Measurements from ENCODE around the gene C8B. TPM values are rescaled to one million over a fixed set of nuclear protein-coding genes. Genes with fewer than 3 reads are reported as not detected.

Gene C8B
- total RNA-seq, 1 donor from 2014 or later, result not detected

DNA sequence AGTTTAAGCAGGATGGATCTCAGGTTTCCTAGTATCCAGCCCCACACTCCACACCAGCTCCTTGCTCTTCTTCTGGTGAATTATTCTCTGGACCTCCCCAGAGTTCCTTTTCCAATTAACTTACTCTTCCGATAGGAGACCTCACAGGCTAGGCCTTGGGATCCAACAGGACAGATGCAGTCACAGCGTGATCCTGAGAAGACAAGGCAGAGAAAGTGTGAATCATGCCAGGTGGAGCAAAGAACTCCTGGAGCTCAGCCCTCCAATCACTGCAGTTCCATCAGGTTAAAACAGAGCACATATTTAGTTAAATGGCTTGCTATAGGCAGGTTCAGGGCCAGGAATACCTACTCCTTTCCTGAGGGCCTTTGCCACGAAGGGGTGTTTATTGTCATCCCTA is 34.1 kb downstream of the C8B start:
- DNase-seq (ENCODE audit: low read depth in 2 of 2), result no peak

DNA sequence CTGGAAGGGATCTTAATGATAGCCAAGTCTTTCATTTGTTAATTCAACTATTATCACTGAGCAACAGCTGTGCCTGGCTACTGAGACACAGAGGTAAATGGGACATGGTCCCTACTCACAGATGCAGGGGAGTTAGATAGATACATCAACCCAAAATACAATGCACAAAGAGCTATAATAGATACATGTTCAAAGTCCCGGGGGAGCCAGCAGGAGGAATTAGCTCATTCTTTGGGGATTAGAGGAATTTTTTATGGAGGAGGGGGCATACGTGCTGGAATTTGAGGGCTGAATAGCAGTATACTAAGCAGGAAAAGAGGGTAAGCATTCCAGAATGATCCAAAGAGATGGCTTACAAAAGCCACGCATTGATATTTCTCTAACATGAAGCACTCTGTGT is 34.6 kb downstream of the C8B start:
- DNase-seq (ENCODE audit: low read depth in 2 of 2), result no peak

DNA sequence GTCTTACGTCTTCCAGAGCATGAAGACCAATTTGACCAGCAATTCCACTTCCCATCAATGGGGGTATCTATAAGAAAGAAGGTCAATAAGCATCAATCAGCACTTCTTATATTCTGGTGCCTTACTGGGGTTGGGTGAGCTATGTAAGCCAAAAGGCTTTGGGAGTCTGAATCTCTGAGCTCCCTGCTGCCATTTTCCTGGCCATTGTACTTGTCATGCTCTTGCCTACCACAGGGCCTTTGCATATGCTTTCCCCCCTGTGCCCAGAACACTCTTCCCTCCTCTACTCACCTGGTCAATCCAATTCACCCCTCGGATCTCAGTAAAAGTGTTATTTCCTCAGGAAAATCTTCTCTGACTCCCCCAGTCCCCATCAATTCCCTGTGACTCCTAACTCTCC is 36.3 kb downstream of the C8B start:
- no peak for DNase-seq (ENCODE audit: low read depth in 2 of 2)

DNA sequence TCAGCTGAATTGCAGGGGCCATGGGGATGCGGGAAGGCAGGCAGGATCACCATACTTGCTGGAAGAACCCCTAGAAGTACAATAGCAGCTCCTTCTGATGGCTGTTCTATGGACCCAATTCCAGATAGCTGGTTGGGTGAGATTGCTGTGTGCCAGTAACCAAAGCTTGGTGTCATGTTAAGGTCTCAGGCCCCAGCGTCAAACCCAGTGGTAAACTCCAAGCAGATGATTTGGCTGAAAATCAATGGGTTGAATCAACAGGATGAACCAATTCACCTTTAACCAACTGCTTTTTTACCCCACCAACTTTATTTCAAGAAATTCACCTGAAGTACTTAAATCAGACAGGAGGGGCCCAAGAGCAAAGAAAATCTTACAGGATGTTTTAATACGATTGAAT is 37.8 kb downstream of the C8B start:
- no peak for DNase-seq (ENCODE audit: low read depth in 2 of 2)

DNA sequence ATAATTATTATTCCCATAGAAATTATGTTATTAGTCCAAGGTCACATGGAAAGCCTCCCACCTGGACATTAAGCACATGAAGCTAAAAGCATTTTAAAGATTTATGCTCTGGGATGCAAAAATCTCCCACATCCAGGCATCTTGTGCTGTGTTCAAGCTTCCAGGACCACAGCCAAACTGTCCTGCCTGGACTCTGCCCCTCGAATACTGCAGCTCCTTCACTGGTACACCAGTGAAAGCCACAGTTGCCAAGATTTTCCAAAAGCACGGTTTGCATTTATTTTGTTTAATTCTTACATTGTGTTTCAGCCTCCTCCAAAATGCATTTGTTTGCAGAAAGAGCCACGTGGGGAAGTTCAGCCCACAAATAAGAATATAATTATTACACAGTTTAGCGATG is 38.6 kb downstream of the C8B start:
- no peak for DNase-seq (ENCODE audit: low read depth in 2 of 2)

DNA sequence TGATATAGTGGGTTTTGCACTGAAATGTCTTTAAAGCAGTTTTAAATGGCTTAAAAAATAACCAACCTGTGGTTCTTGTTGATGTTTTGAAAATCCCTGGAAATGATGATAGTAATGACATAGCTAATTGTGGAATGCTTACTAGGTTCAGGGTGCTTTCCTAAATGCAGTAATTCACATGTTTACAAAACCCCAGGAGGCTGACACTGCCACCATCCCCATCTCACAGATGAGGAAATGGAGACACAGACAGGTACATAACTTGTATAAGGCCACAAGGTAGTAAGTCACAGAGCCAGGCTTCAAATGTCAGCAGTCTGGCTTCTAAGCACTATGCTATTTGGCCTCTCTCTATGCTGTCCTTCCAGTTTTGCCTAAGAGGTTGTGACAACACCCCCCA is 40.6 kb downstream of the C8B start:
- no peak for DNase-seq (ENCODE audit: low read depth in 2 of 2)

DNA sequence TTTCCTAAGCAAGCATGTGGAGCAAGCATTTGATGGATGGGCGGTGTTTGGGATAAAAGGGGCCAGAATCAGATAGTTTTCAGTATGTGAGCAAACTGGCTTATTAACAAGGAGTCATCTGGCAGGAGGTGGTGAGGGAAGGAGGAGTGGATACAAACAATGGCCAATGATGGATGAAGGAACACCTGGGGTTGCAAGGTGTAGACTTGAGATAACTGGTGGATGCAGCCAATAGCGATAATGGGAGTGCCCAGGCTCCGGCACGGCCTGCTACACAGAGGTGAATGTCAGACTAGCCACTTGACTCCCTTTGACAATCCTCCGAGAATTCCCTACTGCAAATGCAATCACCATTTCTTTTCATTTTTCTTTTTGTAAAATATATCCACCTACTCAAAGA is 41.7 kb downstream of the C8B start:
- no peak for DNase-seq (ENCODE audit: low read depth in 2 of 2)

DNA sequence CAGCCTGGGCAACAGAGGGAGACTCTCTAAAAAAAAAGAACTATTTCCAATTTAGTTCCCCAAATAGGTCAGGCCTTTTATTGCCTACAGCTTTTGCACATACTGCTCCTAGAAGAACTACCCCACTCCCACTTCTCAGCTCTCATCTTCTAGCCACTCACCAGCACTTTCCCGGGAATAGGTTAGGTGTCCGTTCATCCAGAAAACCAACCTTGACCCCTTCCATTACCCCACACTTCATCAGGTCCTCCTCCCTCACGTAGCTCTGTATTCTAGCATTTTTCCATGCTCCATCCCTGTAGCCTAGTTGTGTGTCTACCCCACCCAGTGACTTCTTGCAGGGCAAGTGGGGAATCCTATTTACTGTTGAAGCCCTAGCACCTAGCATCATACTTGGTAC is 42.6 kb downstream of the C8B start:
- DNase-seq (ENCODE audit: low read depth in 2 of 2), result no peak

DNA sequence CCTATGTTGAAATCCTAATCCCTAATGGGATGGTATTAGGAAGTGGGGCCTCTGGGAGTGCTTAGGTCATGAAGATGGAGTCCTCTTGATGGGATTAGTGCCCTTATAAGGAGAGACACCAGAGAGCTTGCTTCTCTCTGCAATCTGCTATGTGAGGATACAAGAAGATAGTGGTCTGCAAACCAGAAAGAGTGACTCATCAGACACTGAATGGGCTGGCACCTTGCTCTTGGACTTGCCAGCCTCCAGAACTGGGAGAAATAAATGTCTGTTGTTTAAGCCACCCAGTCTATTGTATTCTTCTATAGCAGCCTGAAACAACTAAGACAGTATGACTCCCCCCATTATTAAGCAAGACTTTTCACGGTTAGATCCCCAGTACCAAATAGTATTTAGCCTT is 43.3 kb downstream of the C8B start:
- DNase-seq (ENCODE audit: low read depth in 2 of 2), result no peak

DNA sequence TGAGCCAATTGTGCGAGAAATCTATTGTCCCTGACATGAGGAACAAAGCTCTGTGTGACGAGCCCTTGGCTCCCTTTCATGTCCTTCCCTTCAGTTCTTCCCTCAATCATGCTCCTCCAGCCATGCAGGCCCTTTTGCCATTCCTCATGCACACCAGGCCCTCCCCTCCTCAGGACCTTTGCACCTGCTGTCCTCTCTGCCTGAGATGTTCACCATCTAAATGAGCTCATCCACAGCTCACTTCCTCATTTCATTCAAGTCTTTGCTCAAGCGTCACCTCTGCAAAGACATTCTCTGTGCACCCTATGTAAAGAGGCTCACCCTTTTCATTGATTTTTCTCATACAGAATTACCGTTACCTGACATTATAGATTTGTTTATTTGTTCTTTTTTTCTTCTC is 43.7 kb downstream of the C8B start:
- DNase-seq (ENCODE audit: low read depth in 2 of 2), result no peak

DNA sequence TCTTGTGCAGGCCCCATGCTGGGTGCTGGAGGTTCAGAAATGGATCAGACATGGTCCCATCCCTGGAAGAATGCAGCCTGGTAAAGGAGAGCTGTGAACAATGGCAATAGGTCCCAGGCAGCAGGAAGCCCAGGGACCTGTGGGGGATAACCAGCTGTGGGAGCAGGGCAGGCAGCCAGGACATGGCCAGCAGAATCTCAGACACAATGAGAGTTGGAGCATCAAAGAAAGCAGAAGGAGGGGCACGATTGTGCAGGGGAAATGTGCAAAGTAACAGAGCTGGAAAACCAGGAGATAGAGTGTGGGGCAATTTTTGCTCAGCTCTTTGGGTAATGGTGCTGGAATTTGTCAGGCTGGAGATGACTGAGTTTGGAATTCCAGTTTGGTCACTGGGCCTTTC is 44.3 kb downstream of the C8B start:
- DNase-seq (ENCODE audit: low read depth in 2 of 2), result no peak

DNA sequence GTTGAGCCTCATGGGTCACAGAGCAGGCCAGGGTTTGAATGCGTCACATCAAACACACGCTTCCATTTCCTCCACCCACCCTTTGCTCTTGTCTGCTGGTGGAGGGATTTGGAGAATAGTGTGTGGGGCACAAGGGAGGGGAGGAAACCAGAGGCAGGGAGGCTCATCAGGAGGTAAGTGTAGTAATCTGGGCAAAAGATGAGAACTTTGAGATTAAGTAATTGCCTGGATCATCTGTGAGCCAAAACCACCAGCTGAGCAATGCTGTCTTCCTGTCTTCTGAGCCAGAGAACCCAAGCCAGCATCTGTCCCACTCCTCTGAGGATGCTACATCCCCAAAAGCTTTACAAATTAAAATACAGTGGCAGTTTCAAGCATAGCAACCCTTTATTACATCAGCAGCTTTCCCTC is 45.2 kb downstream of the C8B start:
- no peak for DNase-seq (ENCODE audit: low read depth in 2 of 2)

DNA sequence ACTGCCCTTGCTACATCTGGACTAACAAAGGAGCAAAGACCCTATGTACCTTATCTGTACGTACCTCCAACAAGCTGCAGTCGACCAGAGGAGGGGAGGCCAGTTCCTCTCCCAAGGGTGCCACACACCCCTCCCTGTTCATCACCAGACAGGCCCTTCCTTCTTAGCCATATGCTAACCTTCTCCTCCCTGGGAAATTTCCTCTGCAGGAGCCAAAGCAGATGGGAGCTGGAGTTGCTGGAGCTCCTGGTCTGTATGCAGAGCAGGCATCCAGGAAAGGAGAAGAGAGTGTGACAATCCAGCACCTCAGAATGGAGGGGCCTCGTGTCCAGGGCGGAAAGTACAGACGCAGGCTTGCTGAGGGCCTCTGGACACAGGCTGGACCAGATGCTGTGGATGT is 48.5 kb downstream of the C8B start:
- DNase-seq (ENCODE audit: low read depth in 2 of 2), result no peak

DNA sequence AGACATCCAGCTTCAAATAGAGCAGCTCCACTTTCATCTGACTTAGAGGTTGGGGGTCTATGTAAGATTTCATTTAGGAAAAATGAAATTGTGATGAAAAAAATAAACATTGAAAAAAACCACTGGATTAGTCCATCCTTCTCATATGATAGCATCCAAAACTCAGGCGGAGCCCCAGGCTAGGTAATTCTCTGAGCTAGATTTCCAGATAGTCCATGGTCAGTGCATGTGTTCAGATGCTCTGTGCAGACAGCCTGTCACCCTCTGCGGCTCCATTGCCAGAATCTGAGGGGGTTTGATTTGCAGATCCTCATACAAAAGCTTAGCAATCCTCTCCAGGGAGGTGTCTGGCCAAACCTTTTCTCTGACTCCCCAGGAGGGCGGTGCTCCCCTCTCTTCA is 49.2 kb downstream of the C8B start:
- DNase-seq (ENCODE audit: low read depth in 2 of 2), result no peak

DNA sequence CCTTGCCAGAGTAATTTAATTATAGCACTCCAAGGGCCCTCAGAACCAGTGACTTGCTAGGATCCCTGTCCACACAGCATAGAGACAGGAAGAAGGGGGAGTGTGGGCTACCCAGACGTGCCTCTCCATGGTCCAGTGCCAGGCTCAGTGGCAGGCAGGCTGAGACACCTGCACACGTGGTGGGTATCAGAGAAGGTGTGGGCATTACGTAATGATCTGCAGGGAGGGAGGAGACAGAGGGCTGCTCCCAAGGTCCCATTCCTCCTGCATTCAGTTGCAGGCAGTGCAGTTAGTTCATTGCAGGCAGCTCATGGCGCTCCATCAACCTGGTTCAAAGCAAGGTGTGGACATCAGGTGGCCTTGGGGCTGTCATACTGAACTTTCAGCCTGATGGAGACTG is 49.9 kb downstream of the C8B start:
- DNase-seq (ENCODE audit: low read depth in 2 of 2), result no peak

DNA sequence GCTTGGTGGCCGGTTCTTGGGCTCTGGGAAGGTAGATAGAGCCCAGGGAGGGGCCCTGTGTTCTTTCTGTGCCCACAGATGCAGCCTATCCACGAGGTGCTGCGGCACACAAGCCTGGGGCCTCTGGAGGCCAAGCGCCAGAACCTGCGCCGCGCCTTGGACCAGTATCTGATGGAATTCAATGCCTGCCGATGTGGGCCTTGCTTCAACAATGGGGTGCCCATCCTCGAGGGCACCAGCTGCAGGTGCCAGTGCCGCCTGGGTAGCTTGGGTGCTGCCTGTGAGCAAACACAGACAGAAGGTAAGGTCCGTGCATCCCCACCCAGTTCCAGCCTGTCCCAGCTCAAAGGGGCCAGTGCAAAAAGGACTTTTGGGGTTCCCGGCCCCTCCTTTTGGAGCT is 53.5 kb downstream of the C8B start:
- DNase-seq (ENCODE audit: low read depth in 2 of 2), result no peak

DNA sequence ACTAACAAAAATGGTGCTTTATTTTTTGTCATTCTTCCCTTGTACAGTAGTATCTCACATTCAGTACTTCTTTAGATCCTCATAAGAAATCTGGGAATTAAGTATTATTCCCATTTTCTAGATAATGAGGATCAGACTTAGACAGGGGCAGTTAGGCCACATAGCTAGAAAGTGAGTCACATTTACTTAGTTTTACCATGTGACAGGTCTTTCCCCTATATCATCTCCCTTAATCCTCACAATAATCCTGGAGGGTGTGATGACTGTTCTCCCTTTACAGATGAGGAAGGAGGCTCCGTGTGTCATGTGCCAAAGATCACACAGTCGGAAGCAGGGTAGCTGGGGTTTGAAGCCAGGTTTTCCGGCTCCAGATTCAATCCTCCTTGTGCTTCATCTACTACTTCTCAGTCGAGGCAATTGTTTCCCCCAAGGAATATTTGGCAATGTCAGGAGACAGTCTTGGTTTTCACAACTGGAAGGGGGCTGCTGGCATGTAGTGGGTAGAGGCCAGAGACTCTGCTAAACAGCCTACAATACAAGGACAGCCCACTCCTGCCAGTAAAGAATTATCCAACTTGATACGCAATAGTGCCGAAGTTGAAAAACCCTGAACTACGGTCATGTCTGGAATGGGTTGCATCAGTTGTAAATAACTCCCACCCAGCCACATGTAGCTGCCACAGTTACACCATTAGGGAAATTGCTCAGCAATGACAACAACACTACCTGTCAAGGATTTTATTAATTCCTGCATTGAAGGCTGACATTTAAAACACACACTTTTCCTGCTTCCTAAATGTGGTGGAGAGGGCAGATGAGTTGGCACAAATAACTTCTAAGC is 54.5 kb downstream of the C8B start:
- DNase-seq (ENCODE audit: low read depth in 2 of 2), result no peak

DNA sequence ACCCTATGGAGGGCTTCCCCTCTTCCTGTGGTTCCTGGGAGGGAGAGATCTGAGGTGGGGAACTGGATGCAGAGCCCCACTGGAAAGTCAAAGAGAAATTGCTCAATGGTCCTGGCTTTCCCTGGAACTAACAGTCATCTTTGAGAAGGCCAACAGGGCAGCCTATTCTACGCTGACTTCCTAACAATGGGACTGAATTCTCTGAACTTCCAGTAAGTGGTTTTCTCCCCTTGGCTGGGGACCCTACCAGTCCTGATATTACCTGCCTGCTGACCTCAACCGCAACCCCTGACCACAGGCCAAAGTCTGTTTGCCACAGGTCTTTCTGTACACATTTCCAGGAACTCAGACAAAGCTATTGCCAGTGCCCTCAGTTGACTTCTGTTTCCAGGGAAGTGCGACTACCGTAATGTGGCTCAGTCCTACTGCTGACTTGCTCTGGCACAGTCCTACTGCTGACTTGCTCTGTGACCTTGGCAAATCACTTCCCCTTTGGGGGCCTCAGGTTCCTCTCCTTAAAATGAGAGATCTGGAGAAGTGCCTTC is 55.3 kb downstream of the C8B start:
- DNase-seq (ENCODE audit: low read depth in 2 of 2), result no peak

DNA sequence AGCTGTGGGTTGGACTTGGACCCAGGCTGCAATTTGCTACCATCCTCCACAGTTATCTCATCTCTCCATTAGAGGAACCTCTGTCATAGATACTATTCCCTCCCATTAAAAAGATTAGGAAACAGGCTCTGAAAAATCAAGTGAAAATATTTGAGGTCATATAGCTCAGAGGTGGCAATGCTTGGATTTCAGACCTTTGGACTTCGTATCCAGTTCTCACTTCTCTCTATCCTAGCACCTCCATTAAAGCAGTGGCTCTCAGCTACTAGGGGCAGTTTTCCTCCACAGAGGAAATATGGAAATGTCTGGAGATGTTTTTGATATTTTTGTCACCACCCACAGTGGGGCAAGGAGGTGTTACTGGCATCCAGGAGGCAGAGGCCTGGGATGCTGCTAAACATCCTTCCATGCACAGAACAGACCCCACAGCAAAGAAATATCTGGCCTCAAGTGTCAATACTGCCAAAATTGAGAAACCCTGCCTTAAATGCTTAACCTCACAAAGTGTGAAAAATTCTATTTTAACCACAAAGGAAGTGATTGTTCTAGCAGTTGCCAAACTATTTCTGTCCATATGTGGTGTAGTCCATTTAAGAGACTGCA is 57.1 kb downstream of the C8B start:
- DNase-seq (ENCODE audit: low read depth in 2 of 2), result no peak

DNA sequence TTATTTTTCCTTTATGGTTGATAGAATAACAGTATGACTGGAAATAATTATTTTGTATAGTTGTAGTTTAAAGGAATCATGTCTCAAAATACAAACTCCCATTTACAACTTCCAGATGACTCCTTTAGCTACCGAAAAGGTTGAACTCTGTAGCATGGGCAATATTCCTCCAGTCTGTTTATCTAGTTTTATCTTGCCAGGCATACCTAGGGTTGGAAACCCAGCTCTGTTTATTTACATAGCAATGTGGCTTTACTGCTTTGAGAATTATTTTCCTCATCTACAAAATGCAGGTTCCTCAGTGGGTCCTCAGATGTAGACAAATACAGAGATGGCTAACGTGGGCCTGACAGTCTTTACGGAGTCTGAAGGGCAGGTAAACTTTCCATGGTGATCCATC is 60.1 kb downstream of the C8B start:
- DNase-seq (ENCODE audit: low read depth in 2 of 2), result no peak

DNA sequence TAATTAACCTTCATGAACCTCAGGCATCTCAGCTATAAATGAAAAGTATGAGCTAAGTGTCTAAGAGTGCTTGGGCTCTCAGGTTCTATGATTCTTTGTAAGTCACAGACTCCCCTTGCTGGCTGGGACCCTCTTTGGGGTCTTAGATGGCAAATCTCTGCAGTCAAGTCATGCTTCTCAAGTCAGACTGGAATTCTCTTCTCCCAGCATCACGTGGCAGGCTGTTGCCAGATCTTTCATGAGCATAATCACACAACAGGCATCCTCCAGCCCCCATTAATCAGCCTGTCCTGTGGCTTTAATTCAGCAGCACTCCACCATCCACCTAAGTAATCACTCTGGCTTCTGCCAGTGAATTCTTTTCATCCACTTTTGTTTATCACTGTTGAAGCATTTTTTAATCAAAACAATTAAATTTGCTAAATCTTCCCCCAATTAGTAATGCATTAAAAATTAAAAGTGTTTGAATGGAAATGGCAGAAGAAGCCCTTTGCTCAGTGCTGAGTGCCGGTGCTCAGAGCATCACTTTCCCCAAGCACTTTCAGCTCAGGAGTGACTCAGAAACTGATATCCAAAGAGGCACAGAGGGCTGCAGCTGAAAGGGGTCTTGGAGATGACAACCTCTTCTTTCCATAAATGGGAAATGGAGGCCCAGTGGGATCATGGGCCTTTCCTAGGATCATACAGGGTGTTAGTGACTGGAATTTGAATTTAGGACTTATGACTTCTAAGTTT is 61.0 kb downstream of the C8B start:
- no peak for DNase-seq (ENCODE audit: low read depth in 2 of 2)

DNA sequence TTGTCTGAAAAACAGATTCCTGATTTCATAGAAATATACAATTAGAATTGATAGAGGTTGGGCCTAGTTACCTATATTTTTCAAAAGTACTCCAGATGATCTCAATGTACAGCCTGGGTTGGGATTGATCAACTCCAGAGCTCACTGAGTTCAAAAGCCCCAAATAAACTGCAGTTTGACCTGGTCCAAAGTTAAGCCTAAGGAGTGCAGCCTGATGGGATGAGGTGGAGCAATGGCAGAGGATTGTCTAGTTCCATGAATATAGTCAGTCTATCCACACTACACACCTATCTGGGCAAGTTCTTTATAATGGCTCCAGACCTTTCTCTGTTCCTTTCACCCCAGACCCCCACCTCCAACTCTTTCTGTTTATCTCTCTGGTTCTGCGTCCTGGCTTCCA is 62.0 kb downstream of the C8B start:
- DNase-seq (ENCODE audit: low read depth in 2 of 2), result no peak

DNA sequence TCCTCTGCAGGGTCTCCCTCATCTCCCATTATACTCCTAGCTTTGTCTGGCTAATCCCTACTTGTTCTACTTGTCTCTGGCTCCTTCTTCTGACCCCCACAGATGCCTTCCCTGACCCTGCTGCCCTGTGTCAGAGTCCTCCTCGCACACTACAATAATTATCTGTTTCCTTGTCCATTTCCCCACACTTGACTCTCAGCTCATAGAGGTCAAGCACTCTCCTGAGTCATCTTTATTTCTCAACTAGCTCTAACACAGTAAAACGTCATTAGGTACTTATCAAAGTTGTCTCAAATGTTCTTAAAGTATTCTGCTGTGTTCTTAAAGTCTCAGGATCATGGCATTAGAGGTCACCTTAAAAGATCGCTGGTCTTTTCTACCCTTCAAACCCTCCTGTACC is 64.1 kb downstream of the C8B start:
- DNase-seq (ENCODE audit: low read depth in 2 of 2), result no peak
